GM10847 (cell line): ENCODE measurements around the gene RBFOX2.

Source experiments
- POLR2A ChIP-seq: IDR thresholded peaks from 2 replicates; pipeline ENCODE4 v1.6.1; 2011; ENCODE audit not compliant: insufficient read length; ENCODE audit errors: extremely low read depth

The RBFOX2 gene

GRCh38 chr22:35995348-35995747, 33.3 kb downstream of the RBFOX2 start:
- no peak for TF ChIP-seq POLR2A

GRCh38 chr22:35993048-35993714, 35.4 kb downstream of the RBFOX2 start:
- no peak for TF ChIP-seq POLR2A

- no peak for TF ChIP-seq POLR2A
These were observed 37.5 kb downstream of the RBFOX2 start for GRCh38 chr22:35991168-35991567.

GRCh38 chr22:35988030-35988429, 40.6 kb downstream of the RBFOX2 start:
- TF ChIP-seq POLR2A: no peak

GRCh38 chr22:35987487-35987886, 41.1 kb downstream of the RBFOX2 start:
- TF ChIP-seq POLR2A: no peak

GRCh38 chr22:35986088-35986487, 42.5 kb downstream of the RBFOX2 start:
- no peak for TF ChIP-seq POLR2A

- TF ChIP-seq POLR2A: no peak
These were observed 43.3 kb downstream of the RBFOX2 start for GRCh38 chr22:35985371-35985770.

- TF ChIP-seq POLR2A: no peak
These were observed 44.1 kb downstream of the RBFOX2 start for GRCh38 chr22:35984183-35985175.

GRCh38 chr22:35981900-35982299, 46.7 kb downstream of the RBFOX2 start:
- no peak for TF ChIP-seq POLR2A

- TF ChIP-seq POLR2A: no peak
These were observed 49.7 kb downstream of the RBFOX2 start for GRCh38 chr22:35978889-35979288.

- TF ChIP-seq POLR2A: no peak
These were observed 50.4 kb downstream of the RBFOX2 start for GRCh38 chr22:35978201-35978600.

GRCh38 chr22:35977136-35977535, 51.5 kb downstream of the RBFOX2 start:
- TF ChIP-seq POLR2A: no peak

- no peak for TF ChIP-seq POLR2A
These were observed 55.2 kb downstream of the RBFOX2 start for GRCh38 chr22:35973388-35973787.

GRCh38 chr22:35972559-35972958, 56.1 kb downstream of the RBFOX2 start:
- TF ChIP-seq POLR2A: no peak

- no peak for TF ChIP-seq POLR2A
These were observed 57.0 kb downstream of the RBFOX2 start for GRCh38 chr22:35971456-35972119.
